ENCODE data around the gene RRP7A. TPM values are rescaled to one million over a fixed set of nuclear protein-coding genes. Genes with fewer than 3 reads are reported as not detected.
"Not testable (repeated sequence)": the region's sequence is repeated elsewhere in the genome, so short reads cannot be mapped to it uniquely, and the experiment has no call there.

RRP7A gene
- total RNA-seq, 1 donor from 2014 or later = 54.9 TPM

GRCh38 chr22:42499773-42500160 lies 19.8 kb downstream of the RRP7A start:
- DNase-seq (ENCODE audit: low read depth, low spot score) = not testable (repeated sequence)

DNA sequence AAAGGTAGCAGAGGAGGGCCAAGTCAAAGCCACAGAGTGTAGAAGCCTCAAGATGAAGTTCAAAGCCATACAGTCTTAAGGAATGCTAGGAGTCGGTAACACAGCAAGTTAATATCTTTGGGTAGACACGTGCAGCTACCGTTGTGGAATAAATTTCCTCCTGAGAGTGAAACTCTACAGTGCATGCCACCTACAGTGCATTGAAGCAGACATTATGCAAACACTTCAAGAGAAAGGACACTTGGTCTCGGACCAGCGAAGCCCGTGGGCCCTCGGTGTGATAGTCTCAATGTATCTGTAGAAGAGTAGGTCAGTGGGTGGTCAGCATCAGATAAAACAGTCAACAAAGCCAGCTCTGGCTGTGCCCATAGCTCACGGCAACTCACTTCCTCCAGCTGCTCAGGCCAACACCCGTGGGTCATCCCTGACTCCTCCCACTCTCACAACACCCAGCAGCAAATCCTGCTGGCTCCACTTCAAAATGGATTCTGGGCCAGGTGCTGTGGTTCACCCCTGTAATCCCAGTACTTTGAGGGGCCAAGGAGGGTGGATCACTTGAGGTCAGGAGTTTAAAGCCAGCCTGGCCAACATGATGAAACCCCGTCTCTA lies 24.0 kb downstream of the RRP7A start:
- not testable (repeated sequence) for DNase-seq (ENCODE audit: low read depth, low spot score)

GRCh38 chr22:42493393-42493792 lies 26.2 kb downstream of the RRP7A start:
- DNase-seq (ENCODE audit: low read depth, low spot score) = no peak

DNA sequence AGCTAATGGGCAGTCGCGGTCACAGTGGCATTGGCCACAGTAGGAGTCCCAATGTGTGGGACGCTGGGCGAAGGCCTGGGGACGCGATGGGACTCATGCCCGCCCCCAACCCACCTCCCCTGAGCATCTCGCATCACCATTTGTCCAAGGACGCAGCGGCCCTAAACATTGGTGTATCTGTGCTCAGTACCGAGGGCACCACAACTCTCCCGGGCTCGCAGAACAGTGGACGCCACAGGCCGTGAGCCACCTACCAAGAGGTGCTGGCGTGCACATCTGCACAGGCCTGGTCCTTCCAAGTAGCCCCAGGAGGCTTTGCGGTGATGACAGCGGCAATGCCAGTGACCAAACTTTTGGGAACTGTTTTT lies 27.3 kb downstream of the RRP7A start:
- DNase-seq (ENCODE audit: low read depth, low spot score) = no peak

DNA sequence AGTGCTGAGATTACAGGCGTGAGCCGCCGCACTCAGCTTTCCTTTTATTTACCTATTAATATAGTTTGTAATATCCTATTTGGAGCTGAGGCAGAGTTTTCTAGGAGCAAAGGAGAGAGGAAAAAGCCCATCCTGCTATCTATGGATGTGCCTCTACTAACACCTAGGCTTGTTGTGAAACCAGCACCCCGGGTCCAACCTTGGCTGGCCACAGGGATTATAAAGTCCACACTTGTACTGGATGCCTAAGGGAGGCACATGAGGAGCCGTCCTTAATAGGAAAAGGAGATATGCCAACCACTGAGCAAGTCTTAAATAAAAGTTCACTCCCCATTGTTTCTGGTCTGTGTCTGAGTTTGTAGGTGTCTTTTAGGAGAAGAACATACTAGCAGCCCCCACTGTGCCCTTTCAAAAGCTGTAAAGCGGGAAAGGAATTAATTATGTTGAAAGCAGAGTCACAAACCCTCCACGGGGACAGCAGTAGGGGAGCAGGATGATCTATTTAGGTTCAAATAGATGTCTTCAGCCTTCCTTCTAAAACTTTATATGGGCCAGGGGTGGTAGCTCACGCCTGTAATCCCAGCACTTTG lies 29.3 kb downstream of the RRP7A start:
- DNase-seq (ENCODE audit: low read depth, low spot score) = no peak

DNA sequence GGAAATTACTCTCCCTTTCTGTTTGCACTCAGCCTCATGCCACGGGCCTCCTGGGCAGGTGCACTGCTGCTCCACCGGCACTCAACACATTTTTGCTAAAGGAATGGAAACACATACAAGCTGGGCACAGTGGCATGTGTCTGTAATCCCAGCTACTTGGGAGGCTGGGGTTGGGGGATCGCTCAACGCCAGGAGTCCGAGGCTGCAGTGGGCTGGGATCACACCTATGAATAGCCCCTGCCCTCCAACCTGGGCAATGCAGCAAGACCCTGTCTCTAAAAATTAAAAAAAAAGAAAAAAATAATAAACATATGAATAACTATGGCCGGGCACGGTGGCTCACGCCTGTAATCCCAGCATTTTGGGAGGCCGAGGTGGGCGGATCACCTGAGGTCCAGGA lies 30.6 kb downstream of the RRP7A start:
- no peak for DNase-seq (ENCODE audit: low read depth, low spot score)

GRCh38 chr22:42484506-42484905 lies 35.1 kb downstream of the RRP7A start:
- DNase-seq (ENCODE audit: low read depth, low spot score) = no peak

GRCh38 chr22:42483610-42484223 lies 35.9 kb downstream of the RRP7A start:
- not testable (repeated sequence) for DNase-seq (ENCODE audit: low read depth, low spot score)

DNA sequence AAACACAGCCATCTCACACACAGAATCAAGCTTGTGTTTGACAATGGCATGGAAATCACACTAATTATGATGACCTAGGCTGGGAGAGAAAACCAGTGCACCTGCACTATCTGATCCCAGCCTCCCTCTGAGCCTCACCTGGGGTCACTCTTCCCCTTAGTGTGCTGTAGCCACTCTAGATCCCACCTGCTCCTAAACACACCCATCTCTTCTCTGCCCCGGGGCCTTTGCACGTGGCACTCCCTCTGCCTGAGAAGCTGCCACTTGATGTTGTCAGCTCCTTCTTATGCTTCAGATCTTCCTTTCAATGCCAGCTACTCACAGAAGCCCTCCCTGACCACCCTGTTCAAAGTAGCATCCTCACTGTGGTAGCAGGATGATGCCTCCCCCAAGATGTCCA lies 44.5 kb downstream of the RRP7A start:
- DNase-seq (ENCODE audit: low read depth, low spot score) = no peak

GRCh38 chr22:42473484-42474193 lies 46.0 kb downstream of the RRP7A start:
- peak; percentile 8 for DNase-seq (ENCODE audit: low read depth, low spot score)

GRCh38 chr22:42472671-42473070 lies 46.9 kb downstream of the RRP7A start:
- no peak for DNase-seq (ENCODE audit: low read depth, low spot score)

DNA sequence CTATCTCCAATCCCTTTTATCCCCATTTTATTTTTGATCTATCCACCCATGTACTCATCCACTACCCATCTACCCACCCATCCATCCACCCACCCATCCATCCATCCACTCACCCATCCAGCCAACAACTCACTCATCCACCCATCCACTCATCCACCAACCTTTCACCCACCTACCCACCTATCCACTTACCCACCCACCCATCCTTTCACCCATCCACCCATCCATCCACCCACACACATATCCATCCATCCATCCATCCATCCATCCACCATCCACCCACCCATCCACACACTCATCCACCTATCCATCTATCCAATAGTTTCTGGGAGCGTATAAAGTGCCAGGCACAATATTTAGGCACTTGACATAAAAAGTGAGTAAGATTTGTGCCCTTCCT lies 48.2 kb downstream of the RRP7A start:
- DNase-seq (ENCODE audit: low read depth, low spot score) = no peak

DNA sequence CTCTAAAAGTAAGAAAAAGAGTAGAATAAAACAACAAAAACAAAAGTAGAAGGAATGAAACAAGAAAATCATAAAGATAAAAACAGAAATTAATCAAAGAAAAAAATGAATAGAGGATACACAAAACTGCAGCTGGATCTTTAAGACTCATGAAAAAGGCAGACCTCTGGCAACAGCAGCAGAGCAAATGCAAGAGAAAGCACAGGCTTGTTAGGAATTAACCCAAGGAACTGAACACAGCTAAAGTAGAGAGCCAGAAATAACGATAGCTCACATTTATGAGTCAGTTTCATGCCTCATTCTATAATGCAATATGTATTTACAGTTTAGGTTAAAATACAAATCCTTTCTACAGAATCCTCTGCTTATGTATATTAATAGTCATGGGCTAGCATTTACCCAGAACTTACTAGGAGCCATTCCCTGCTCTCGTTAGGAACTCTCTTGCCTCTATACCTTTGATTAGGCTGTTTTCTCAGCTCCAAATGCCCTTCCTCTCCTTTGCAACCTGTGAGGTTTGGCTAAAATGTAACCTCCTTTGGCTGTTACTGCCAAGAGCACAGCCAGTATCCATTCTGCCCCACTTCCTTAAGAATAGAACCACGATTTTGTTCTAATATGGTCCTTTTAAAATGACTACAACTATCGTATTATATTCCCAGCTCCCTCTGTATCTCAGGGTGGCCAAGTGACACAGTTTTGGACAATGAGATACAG lies 49.1 kb downstream of the RRP7A start:
- DNase-seq (ENCODE audit: low read depth, low spot score) = no peak

- no peak for DNase-seq (ENCODE audit: low read depth, low spot score)
Measured at GRCh38 chr22:42468841-42469240, 50.8 kb downstream of the RRP7A start.

GRCh38 chr22:42462016-42462415 lies 57.6 kb downstream of the RRP7A start:
- no peak for DNase-seq (ENCODE audit: low read depth, low spot score)

GRCh38 chr22:42461511-42461910 lies 58.1 kb downstream of the RRP7A start:
- DNase-seq (ENCODE audit: low read depth, low spot score) = no peak

Other genes with a start within 250 kb of the RRP7A start
- 21.9 and 23.3 TPM in 2 replicates for gene TCF20, start 249.1 kb downstream of the RRP7A start, total RNA-seq
- gene NFAM1, start 87.4 kb downstream of the RRP7A start, total RNA-seq = not detected in 2 replicates
- gene SERHL2, start 34.2 kb upstream of the RRP7A start, total RNA-seq = 1.7 and 3.4 TPM in 2 replicates
- 28.9 and 38.7 TPM in 2 replicates for gene POLDIP3, start 95.1 kb upstream of the RRP7A start, total RNA-seq
- 0.13 and 0.46 TPM in 2 replicates for gene ATP5MGL, start 120.8 kb upstream of the RRP7A start, total RNA-seq
- gene CYB5R3, start 129.6 kb upstream of the RRP7A start, total RNA-seq = 44.2 and 46.1 TPM in 2 replicates
- gene A4GALT, start 201.1 kb upstream of the RRP7A start, total RNA-seq = 16.5 and 25.6 TPM in 2 replicates